NB4 (cell line): ENCODE results near the gene FAM184B.

Source experiments
- DNase-seq: peaks from one replicate; pipeline ENCODE4 v3.0.0; 2010; ENCODE audit warnings: low read depth
- H3K4me3 ChIP-seq: one replicate; pipeline ENCODE4 v1.5.1; 2011; ENCODE audit warnings: mild to moderate bottlenecking, low read depth, low read length, moderate library complexity
- MYC ChIP-seq: IDR thresholded peaks from 2 replicates; pipeline ENCODE4 v1.6.1; 2011; ENCODE audit warnings: low read depth, low read length
- POLR2A ChIP-seq: IDR thresholded peaks from 2 replicates; pipeline ENCODE4 v1.6.1; 2011; ENCODE audit warnings: mild to moderate bottlenecking; ENCODE audit not compliant: insufficient read length; ENCODE audit errors: extremely low read depth
- TF ChIP-seq, protein P1 (sequence below): IDR thresholded peaks from one replicate; pipeline ENCODE4 v1.5.1; 2012; ENCODE audit warnings: low read depth, low read length
- TF ChIP-seq, protein P2 (sequence below): IDR thresholded peaks from 2 replicates; pipeline ENCODE4 v1.6.1; 2011; ENCODE audit warnings: low read depth, low read length

Gene FAM184B

DNA sequence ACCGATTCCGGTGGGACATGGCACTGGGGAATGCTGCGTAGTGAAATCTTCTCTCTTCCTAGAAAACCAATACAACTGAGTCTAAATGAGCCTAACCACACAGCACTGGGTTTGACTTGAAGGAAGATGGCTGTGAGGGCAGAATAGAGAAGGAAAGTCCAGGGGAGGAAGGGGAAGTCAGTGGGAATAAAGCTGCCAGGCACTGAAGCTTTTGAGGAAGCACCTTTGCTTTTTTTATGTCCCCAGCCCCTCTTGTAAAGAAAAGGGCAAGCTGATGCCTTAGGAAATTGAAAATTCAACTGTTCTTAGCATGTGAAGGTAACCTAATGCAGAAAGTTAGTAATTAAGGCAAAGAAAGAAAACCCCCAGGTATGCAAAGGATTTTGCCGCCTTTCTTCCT lies 146.4 kb downstream of the FAM184B start:
- DNase-seq, result no peak
- no peak for TF ChIP-seq MYC
- TF ChIP-seq POLR2A, result no peak
- TF ChIP-seq, protein P1, sequence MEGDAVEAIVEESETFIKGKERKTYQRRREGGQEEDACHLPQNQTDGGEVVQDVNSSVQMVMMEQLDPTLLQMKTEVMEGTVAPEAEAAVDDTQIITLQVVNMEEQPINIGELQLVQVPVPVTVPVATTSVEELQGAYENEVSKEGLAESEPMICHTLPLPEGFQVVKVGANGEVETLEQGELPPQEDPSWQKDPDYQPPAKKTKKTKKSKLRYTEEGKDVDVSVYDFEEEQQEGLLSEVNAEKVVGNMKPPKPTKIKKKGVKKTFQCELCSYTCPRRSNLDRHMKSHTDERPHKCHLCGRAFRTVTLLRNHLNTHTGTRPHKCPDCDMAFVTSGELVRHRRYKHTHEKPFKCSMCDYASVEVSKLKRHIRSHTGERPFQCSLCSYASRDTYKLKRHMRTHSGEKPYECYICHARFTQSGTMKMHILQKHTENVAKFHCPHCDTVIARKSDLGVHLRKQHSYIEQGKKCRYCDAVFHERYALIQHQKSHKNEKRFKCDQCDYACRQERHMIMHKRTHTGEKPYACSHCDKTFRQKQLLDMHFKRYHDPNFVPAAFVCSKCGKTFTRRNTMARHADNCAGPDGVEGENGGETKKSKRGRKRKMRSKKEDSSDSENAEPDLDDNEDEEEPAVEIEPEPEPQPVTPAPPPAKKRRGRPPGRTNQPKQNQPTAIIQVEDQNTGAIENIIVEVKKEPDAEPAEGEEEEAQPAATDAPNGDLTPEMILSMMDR, result no peak
- TF ChIP-seq, protein P2, sequence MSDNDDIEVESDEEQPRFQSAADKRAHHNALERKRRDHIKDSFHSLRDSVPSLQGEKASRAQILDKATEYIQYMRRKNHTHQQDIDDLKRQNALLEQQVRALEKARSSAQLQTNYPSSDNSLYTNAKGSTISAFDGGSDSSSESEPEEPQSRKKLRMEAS, result no peak
- H3K4me3 ChIP-seq, result no peak overlapping the region

DNA sequence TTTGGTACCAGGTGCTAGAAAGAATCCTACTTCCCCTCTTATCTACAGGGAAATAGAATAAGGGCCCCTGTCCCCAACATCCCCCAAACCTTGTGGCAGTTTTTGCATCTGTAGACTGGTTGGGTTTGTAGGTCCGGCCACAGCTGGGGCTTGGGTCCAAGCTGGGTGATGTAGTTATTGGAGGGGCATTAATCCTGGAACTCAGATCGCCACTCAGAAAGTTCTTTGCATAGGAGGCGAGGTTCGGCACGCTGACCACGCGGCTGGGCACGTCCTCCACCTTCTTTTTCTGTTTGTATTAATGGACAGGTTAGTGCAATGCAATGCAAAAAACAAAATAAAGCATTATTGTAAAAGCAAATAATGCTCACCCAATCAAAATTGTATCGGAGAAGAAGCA lies 147.8 kb downstream of the FAM184B start:
- H3K4me3 ChIP-seq, result no peak overlapping the region
- no peak for TF ChIP-seq MYC
- TF ChIP-seq, protein P2, result no peak
- no peak for TF ChIP-seq POLR2A
- TF ChIP-seq, protein P1, result no peak
- no peak for DNase-seq

DNA sequence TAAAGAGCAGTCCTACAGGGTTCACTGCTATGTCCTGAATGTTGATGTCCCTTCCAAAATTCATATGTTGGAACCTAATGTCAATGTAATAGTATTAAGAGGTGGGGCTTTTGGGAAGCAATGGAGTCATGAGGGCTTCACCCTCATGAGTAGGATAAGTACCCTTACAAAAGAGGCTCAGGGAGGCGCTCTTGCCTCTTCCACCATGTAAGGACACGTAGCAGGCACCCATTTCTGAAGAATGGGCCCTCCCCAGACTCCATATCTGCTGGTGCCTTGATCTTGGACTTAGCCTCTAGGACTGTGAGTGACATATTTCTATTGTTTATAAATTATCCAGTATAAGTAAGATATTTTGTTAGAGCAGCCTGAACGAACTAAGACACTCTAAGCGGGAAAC lies 151.2 kb downstream of the FAM184B start:
- DNase-seq, result no peak
- TF ChIP-seq POLR2A (no peak), MYC (no peak)
- TF ChIP-seq, protein P1, result no peak
- TF ChIP-seq, protein P2, result no peak
- H3K4me3 ChIP-seq, result no peak overlapping the region

DNA sequence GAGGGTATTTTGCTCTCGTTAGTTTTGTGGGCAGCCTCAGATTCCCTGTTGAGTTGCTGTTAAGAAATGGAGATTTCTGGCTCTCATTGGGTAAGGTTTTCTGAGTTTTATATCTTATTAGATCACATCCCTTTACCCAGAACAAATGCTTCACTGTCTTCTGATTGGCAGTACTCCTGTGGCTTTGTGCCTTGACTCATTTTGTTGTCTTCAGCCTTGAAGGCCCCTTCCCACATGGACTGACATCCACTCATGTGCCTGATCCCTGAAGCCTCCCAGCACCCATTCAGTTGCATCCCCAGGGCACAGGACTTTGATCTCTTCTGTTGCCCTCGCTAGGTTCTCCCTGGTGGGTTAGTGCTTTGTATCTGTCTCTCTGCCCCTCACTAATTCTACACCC lies 156.6 kb downstream of the FAM184B start:
- TF ChIP-seq MYC, result no peak
- TF ChIP-seq, protein P2, result no peak
- TF ChIP-seq, protein P1, result no peak

DNA sequence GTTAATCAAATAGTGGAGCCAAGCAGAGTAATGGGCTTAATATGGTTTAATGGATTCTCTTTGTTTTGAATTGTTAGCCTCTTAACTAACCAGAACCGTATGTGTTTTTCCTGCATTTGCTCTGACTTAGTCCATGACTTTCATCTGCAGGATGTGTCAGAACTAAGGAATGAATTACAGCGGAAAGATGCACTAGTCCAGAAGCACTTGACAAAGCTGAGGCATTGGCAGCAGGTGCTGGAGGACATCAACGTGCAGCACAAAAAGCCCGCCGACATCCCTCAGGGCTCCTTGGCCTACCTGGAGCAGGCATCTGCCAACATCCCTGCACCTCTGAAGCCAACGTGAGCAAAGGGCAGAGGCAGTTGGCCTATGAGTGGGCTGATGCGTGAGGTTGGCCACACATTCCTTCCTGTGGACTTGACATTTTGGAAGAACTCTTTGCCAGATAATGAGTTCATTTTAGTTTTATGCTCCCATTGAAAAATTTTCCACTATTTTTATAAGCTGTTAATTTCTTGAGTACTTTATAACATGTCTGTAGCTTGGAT lies 157.9 kb downstream of the FAM184B start:
- no peak overlapping the region for H3K4me3 ChIP-seq
- TF ChIP-seq, protein P1, result no peak
- no peak for TF ChIP-seq MYC
- TF ChIP-seq POLR2A, result no peak
- TF ChIP-seq, protein P2, result no peak
- no peak for DNase-seq

More for the DNA sequence above, 156.6 kb downstream of the FAM184B start:
- DNase-seq, result no peak
- H3K4me3 ChIP-seq, result no peak overlapping the region
